T-helper 2 cell treated with Interferon-gamma antibody and Interleukin-4, amounts not matched to agents 100 ng/mL and 5 ng/mL, for 36 hours (primary cell): ENCODE measurements around the gene TBCC. TPM values are rescaled to one million over a fixed set of nuclear protein-coding genes. Genes with fewer than 3 reads are reported as not detected.
"Not testable (repeated sequence)": the region's sequence is repeated elsewhere in the genome, so short reads cannot be mapped to it uniquely, and the experiment has no call there.

ENCODE experiments used
- intact Hi-C: fragments of 100-400 bp; cut with micrococcal nuclease; formaldehyde crosslinking; loops from one replicate; pipeline ENCODE4 v1.15.1; 2023
- total RNA-seq: library from RNA; stranded (reverse); gene quantifications from 2 replicates; pipeline ENCODE4 v1.2.3, GENCODE V29; 2022

The TBCC gene
- total RNA-seq, 1 donor from 2014 or later: 29.0 TPM

DNA sequence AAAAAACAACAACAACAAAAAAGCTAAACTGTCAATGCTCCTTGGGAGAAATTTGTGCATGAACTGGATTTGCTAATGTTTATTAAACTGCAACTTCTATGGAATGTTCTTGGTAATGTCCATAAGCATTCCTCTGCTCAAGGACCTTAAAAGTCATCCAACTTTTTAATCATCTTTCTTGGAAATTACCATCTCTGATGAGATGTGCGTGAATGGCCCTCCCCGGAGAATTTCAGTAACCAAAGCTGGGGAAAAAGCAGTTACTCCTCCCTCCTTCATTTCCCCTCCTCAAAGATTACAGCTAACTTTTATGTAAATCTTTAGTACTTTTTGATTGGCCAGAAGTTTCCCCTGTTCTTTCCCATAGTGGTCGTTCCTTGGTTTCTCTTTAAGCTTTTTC lies 5.2 kb downstream of the TBCC start:
- intact Hi-C loops: no loop called here

DNA sequence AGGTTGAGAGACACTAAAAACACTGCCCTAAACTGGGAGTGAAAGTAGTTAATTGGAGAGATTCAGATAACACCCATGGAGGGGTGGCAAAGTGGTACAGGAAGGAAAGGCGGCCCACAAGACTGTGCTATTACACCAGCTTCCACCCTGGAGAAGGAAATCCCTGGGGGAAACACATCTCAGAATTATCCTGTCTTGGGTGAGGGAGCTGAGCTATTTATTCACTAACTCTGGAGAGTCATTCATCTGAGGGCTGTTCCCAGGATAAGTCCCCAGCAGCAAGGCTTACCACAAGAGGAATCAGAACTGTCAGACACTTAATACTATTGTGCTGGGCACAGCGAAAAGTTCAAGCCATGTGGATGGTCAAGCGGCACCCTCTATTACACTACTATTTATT lies 9.9 kb downstream of the TBCC start:
- intact Hi-C loops: no loop called here

DNA sequence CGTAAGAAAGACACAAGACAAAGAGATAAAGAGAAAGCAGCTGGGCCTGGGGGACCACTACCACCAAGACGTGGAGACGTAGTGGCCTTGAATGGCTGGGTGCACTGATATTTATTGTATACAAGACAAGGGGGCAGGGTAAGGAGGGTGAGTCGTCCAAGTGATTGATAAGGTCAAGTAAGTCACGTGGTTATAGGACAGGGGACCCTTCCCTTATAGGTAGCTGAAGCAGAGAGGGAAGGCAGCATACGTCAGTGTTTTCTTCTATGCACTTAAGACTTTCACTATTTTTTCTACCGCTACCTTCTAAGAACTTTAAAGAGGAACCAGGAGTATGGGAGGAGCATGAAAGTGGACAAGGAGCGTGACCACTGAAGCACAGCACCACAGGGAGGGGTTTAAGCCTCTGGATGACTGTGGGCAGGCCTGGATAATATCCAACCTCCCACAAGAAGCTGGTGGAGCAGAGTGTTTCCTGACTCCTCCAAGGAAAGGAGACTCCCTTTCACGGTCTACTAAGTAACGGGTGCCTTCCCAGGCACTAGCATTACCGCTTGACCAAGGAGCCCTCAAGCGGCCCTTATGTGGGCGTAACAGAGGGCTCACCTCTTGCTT lies 11.9 kb downstream of the TBCC start:
- intact Hi-C loops: not testable (repeated sequence)

DNA sequence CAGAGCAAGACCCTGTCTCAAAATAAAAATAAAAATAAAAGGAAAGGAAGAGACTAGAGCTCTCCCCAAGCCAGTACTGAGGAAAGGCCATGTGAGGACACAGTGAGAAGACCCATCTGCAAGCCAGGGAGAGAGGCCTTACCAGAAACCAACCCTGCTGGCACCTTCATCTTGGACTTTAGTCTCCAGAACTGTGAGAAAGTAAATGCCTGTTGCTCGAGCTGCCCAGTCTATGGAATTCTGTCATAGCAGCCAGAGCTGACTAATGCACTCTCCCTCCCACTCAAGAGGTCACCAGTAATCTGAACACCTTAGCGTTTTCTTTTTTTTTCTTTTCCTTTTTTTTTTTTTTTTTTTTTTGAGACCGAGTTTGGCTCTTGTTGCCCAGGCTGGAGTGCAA lies 16.2 kb downstream of the TBCC start:
- intact Hi-C loops: loop anchor here (5.0 kb wide), 3 partner anchors 53 to 163 kb away; partner anchors contain the start of gene BICRAL

DNA sequence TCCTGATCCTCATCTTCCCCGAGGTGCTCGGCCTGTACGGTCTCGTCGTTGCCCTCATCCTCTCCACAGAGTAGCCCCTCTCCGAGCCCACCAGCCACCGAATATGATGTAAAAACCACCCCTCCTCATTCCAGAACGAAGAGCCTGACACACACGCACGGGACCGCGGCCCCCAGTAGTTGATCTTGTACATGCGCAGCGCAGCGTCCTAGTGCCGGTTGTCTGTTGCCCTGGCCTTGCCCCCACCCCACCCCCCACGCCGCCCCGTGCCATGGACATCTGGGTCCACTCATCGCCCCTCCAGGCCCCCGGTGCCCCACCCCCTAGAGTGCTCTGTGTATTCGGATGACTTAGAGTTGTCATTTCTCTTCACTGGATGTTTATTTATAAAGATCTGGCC lies 18.3 kb downstream of the TBCC start:
- intact Hi-C loops: loop anchor here (2.0 to 5.0 kb wide), 4 partner anchors 35 to 165 kb away; partner anchors contain the start of gene BICRAL

DNA sequence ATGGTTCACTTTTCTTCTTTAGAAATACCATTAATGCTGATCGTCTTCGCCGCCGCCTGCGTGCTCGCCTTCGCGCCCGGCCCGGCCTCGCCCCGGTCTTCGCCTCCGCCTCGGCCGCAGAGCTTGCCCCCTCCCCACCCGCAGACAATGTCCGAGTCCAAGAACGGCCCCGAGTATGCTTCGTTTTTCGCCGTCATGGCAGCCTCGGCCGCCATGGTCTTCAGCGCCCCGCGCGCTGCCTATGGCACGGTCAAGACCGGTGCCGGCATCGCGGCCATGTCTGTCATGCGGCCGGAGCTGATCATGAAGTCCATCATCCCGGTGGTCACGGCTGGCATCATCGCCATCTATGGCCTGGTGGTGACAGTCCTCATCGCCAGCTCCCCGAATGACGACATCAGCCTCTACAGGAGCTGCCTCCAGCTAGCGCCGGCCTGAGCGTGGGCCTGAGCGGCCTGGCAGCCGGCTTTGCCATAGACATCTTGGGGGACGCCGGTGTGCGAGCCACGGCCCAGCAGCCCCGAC lies 18.8 kb downstream of the TBCC start:
- intact Hi-C loops: loop anchor here (2.0 to 5.0 kb wide), 4 partner anchors 34 to 165 kb away; partner anchors contain the start of gene BICRAL

DNA sequence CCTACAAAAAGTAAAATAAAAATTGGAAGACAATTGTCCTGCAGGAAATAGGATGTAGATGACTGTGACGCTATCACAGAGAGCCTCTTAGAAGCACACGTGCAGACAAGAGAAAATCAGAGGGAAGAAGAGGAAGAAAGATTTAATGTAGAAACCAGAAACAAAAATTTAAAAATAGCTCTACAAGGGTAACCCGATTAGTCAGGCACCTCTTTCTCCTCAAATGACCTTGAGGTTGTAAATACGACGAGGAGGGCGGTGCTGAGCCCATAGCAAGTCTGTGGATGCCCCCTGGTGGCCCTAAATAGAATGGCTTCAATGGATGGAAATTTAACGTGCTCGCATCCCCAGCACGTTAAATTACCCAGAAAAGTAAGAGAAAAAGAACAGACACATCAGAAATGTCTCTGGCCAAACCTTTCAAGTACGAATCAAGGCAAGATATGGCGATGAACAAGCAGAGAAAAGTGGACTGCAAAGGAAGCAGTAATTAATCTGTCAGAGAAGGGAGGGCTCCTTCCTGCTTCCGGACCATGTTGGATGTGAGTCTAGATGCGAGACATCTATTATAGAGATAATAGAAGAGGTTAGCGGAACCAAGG lies 19.3 kb downstream of the TBCC start:
- intact Hi-C loops: loop anchor here (1.0 to 5.0 kb wide), 7 partner anchors 20 to 166 kb away; partner anchors contain the start of genes BICRAL, RPL7L1 and TBCC

DNA sequence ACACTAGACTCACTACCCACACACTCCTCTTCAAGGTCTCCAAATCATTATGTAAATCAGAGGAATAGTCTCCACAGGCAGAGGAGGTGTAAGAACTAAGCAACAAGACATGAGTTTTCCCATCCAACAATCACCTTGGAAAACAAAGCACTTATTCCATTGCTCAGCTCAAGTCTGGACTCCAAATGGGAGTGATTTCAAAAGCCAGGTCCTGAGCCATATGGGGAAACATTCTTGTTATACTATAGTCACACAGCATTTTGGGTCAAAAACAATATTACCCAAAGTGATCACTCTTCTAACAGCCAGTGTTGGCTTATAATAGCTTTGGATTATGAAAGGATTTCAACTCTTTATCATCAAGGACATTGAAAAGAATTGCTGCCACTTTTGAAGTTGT lies 19.9 kb downstream of the TBCC start:
- intact Hi-C loops: loop anchor here (1.0 to 5.0 kb wide), 7 partner anchors 20 to 166 kb away; partner anchors contain the start of genes BICRAL, RPL7L1 and TBCC

DNA sequence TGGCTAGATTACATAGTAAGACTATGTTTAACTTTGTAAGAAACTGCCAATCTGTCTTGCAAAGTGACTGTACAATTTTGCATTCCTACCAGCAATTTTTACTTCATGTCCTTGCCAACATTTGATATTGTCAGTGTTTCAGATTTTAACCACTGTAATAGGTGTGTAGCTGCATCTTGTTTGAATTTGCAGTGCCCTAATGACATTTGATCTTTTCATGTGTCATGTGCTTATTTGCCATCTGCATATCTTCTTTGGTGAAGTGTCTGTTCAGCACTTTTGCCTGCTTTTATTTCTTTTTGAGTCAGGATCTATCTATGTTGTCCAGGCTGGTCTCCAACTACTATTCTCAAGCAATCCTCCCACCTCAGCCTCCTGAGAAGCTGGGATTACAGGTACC lies 21.1 kb downstream of the TBCC start:
- intact Hi-C loops: loop anchor here (5.0 kb wide), 3 partner anchors 57 to 167 kb away; partner anchors contain the start of gene BICRAL

DNA sequence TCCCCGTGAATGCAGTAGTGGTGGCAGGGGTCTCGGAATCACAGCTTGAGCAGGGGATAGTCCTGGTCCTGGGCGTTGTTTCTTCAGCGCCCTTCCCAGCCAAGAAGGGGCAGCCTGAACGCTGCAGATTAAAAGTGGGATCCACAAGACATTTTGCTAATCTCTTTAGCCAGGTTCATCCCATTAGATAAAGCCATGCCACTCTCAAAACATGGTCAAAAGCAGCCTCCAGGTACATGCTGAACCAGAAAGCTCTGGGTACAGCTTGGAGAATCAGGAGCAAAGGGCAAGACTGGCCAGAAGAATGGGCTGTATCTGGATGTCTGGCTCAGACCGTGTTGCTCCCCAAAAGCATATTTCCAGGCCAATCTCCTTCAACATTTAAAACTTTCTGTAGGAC lies 23.4 kb downstream of the TBCC start, which contains the start of gene PRPH2:
Gene PRPH2 (minus strand): TSS at position 101 of the 400 bp plus-strand sequence. CDS start 263 bp downstream, outside the sequence.
- intact Hi-C loops: no loop called here

DNA sequence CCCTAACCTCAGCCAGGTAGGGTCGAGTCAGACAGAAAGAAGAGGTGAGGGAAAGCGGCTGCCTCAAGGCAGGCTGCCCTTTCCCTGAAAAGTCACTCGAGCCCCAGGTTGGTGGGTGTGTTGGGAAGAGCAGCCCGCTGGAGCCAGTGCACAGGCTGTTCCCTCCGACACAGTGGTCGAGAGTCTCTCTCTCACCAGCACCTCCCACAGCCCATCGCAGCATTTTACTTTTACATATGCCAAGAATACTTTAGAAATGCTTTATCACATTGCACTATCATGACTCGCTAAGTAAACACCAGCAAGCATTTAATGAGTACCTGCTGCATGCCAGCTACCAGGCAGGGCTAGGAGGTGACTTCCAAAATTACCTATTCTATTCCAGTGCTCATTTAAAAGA lies 25.2 kb downstream of the TBCC start:
- intact Hi-C loops: no loop called here

DNA sequence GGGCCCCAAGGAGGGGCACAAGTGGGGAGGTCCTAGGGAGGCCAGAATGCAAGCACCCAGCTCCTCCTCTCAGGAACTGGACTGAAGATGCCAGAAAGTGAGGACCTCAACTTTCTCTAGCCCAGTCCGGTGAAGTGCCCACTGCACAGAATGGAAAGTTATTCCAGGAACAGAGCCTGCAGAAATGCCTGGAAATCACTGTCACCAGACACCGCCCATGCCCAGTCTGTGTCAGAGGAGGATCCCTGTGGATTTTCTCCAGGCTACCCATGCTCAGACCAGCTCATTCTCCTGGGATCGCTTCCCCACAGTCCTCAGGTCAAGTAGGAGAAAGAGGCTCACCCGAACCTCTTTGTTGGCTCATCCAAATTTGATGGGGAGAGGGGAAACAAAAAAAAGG lies 30.0 kb downstream of the TBCC start:
- intact Hi-C loops: no loop called here

DNA sequence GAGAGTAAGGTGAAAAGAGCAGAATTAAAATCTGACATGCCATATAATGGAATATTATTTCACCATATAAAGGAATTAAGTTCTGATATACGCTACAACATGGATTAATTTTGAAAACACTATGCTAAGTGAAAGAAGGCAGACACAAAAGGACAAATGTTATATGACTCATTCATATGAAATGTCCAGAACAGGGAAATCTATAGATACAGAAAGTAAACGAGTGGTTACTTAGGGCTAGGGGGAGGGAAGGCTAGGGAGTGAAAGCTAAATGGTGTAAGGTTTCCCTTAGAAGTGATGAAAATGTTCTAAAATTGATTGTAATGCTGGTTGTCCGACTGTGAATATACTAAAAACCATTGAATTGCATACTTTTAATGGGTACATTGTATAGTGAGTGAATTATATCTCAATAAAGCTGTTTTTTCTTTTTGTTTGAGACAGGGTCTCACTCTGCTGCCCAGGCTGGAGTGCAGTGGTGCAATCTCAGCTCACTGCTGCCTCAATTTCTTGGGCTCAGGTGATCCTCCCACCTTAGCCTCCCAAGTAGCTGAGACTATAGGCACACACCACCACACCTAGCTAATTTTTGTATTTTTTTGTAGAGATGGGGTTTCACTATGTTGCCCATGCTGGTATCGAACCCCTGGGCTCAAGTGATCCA lies 31.7 kb downstream of the TBCC start:
- intact Hi-C loops: no loop called here

DNA sequence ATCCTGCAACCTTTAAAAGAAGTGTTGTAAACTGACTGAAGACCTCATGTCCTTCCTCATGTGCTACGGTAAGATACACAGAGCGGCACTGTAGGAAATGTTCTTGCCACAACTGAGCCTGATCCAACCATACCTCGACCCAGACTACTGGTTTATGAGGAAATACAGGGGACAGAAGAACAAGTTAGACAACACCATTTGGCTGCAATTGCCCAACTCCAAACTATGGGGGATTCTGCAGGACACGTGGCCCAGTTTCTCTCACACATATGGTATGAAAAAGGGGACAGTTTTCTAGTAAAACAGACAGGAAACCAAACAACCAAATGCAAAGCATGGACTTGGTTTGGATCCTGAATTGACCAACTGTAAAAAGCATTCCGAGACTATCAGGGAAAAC lies 34.0 kb downstream of the TBCC start:
- intact Hi-C loops: no loop called here

DNA sequence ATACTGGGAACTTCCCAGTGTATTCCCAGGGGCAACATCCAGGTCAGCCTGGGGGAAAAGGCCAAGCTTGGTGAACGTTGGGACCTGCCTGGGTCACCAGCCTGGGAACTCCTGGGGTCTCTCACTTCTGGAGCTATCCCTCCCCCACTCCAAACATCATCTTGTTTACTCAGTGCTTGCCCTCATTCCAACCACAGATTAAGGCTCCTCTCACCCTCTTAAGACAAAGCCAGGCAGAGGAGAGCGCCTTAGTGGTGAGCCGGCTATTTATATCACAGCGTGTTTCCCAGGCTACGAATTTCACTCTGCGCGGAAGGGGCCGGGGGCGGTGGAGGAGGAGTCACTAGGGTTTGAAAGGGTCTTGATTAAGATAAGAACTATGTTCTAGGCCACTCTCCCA lies 35.6 kb downstream of the TBCC start:
- intact Hi-C loops: no loop called here

DNA sequence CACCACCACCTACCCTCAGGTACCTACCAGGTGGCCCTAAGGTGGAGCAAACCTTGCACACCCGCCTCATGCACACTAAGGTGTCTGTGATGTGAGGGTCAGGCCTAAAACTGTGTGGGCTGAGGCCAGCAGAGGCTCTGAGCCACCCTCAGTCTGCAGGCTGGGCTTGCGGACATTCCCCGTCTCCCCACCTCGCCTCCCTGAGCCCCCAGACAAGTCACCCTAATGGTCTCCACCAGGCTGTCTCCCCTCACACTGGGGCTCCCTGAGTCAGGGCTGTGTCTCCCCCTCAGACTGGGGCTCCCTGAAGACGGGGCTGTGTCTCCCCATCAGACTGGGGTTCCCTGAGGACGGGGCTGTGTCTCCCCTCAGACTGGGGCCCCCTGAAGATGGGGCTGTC lies 36.0 kb downstream of the TBCC start:
- intact Hi-C loops: no loop called here

DNA sequence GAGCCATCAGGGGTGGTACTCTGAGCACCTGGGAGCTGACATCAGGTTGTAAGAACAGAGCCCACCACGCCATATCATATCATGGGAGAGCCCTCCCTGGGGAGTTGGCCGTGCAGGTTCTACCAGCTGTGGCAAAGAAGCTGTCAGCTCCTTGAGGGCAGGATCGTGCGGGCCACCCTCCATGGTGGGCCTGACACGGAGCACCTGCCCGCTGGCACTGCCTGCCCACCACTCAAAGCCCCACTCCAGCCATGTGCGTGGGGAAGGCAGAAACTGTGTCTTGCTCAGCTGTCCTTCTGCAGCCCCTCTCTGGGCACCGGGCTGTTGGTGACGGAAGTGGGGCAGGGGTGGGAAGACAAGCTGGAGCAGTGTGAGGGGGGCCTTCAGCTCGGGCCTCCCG lies 37.8 kb downstream of the TBCC start:
- intact Hi-C loops: no loop called here

DNA sequence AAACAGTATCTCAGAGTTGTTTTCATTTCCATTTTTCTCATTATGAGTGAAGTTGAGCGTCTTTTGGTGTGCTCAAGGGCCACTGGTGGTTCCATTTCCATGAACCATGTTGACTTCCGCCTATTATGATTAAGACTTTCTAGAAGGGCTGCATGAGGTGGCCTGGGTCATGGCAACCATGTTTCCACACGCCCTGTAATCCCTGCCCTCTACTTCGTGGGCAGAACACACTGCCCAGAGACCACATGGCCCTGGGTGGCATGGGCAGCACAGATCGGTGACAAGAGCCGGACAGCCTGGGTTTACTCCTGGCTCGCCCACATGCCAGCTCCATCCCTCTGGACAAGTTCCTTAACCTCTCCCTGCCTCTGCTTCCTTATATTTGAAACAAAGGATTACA lies 38.3 kb downstream of the TBCC start:
- intact Hi-C loops: no loop called here

DNA sequence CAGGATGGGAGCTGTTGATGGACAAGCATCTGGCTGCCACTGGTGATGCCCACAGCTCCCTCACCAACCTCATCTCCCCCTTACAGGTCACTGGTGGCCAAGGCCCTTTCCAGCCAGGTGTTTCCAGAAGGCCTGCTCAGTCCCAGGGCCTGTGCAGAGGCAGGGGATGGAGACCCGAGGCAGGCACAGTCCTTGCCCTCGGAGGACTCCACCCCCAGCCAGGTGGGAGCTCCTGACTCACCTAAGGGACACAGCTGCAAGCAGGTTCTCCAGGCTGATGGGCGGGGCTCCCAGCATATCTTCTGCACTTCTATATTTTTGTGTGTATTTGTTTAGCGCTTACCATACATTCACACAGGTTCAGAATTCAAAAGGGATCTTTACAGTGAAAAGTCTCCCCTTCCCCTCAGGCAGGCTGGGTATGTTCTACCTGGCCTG lies 40.9 kb downstream of the TBCC start:
- intact Hi-C loops: no loop called here

DNA sequence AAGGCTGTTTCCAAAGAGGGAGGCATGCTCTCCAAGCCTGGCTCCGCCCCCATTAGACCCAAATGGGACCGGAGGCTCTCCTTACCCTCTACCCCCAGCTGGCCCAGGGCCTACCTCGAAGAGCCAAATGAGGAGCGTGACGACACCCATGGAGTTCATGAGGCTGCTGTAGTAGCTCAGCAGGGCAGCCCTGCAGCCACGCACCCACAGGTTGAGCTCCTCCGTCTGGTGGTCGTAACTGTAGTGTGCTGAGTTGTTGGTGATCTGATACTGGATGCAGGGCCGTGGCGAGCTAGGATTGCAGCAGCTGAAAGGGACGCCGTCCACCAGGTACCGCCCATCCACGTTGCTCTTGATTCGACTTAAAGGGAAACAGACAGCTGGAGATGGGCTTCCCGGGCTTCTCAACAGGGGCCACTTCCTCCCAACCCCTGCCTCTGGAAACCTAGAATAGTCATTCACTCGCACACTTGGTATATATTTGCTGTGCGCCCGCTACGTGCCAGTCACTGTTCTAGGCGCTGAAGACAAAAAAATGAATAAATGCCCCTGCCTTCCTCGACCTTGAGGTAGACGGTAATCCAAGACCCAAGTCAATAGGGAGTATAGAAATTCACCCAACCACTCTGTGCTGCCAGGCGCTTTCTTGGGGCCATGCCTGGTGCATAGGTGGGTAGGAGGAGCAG lies 41.5 kb downstream of the TBCC start:
- intact Hi-C loops: no loop called here

DNA sequence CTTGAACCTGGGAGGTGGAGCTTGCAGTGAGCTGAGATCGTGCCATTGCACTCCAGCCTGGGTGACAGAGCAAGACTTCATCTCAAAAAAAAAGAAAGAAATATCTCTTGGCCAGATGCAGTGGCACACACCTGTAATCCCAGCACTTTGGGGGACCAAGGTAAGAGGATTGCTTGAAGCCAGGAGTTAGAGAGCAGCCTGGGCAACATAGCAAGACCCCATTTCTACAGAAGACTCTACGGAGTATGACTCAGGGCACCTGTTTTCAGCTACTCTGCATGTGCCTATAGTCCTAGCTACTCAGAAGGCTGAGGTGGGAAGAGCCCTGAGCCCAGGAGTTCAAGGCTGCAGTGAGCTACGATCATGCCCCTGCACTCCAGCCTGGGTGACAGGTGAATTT lies 43.1 kb downstream of the TBCC start:
- intact Hi-C loops: not testable (repeated sequence)
